Measurements from ENCODE around the gene UNC45A. TPM values are rescaled to one million over a fixed set of nuclear protein-coding genes. Genes with fewer than 3 reads are reported as not detected.

The UNC45A gene
- polyA plus RNA-seq, 4 donors = 44.9 to 75.4 (median 63.6) TPM

DNA sequence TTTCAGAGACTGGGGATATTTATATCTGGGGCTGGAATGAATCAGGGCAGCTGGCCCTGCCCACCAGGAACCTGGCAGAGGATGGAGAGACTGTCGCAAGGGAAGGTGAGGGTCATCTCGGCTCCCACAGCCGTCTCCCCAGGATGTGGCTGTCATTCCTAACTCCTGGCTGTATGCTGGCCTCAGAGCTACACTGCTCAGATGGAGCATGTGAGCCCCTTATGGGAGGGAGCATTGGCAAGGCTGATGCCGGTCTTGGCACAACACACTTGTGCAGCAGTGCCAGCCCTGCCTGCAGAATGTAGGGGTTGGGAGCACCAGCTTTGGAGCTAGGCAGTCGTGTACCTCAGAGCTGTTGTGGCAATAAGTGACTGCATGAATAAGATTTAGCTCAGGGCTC lies 24.8 kb downstream of the UNC45A start:
- DNase-seq (ENCODE audit: low read depth in 4 of 4, low spot score in 3 of 4) = no peak

GRCh38 chr15:90960298-90961091 lies 25.4 kb downstream of the UNC45A start:
- DNase-seq (ENCODE audit: low read depth in 4 of 4, low spot score in 3 of 4) = no peak

DNA sequence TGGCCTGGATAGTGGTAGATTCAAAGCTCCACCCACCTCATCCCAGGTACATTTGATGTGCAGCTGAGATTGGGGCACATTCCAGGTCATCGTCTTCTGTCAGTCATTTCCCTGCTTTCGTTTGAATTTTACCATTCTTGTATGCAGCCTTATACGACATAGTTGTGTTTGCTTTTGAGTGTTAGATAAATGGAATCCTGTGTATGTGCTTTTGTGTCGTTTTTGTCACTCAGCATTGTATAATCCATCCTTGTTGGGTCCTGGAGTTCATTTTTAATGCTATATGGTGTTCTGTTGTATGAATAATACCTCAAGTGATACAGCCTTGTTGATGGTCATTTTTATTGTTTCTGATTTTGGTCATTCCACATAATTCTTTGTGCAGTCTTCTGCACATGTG lies 26.9 kb downstream of the UNC45A start:
- DNase-seq (ENCODE audit: low read depth in 4 of 4, low spot score in 3 of 4) = no peak

DNA sequence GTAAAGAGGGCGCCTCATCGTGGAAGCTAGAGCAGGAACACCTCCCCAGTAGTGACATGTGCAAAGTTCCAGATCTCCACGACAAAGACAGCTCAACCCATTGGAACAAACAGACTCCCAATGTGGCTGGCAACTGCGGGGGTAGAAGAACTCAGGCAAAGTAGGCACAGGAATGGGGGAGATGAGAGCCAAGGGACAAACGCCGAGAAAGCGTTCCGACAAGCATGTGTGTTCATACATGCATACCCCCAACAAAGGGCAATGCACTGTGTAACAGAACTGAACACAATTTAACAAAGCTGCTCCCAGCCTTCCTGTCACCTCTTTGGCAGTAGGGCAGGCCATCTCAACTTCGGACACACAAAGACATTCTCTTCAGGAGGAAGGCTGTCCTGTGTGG lies 31.2 kb downstream of the UNC45A start:
- no peak for DNase-seq (ENCODE audit: low read depth in 4 of 4, low spot score in 3 of 4)

DNA sequence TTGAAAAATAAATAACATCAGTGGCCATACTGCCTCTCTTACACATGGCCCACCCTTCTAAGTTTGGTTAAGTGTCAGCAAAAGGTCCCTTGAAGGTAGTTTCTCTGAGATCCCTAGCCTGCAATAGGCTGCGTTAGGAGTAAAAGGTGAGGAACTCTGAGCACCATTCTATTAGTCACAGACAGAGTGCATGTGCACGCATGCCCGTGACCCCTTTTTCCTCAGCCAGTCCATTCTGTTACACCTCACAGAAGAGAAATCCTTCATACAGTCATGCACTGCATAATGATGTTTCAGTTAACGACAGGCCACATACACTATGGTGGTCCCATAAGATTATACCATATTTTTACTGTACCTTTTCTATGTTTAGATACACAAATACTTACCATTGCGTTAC lies 32.1 kb downstream of the UNC45A start:
- DNase-seq (ENCODE audit: low read depth in 4 of 4, low spot score in 3 of 4) = no peak

GRCh38 chr15:90968434-90968833 lies 33.3 kb downstream of the UNC45A start:
- DNase-seq (ENCODE audit: low read depth in 4 of 4, low spot score in 3 of 4) = no peak

- no peak for DNase-seq (ENCODE audit: low read depth in 4 of 4, low spot score in 3 of 4)
Observed at GRCh38 chr15:90970274-90970673, 35.2 kb downstream of the UNC45A start.

GRCh38 chr15:90972133-90972532 lies 37.0 kb downstream of the UNC45A start:
- no peak for DNase-seq (ENCODE audit: low read depth in 4 of 4, low spot score in 3 of 4)

DNA sequence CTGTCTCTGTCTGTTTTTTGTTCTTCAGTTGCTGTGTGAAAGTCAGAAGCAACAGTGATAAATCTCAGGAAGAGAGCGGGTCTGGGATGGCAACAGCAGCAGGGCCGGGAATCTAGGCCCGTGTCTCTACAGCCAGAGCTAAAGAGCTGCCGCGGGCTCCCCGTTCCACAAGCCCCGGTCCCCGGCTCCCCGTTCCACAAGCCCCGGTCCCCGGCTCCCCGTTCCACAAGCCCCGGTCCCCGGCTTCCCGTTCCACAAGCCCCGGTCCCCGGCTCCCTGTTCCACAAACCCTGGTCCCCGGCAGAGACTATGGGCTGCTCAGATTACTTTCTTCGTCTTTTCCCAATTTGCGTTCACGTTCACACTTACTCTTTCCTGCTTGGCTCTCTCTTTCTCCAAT lies 39.1 kb downstream of the UNC45A start:
- no peak for DNase-seq (ENCODE audit: low read depth in 4 of 4, low spot score in 3 of 4)

DNA sequence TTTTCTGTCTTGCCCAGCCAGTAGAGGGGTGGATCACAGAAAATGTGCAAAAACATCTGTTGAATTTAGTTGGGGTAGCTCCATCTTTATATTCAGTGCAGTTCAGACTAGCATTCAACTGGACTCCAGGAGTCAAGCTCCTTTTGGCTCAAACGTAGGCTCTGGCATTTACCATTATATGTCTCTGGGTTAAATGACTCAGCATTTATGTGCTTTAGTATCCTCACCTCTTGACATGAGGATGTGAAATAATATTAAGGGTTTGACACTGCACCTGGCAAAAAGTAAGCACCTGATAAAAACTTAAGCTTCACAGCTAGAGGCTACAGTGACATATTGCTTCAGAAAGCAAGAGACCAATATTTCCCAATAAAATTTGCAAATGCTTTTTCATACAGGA lies 44.5 kb downstream of the UNC45A start:
- no peak for DNase-seq (ENCODE audit: low read depth in 4 of 4, low spot score in 3 of 4)

- no peak for DNase-seq (ENCODE audit: low read depth in 4 of 4, low spot score in 3 of 4)
Observed at GRCh38 chr15:90981681-90982080, 46.6 kb downstream of the UNC45A start.

GRCh38 chr15:90982135-90982534 lies 47.0 kb downstream of the UNC45A start:
- no peak for DNase-seq (ENCODE audit: low read depth in 4 of 4, low spot score in 3 of 4)

GRCh38 chr15:90986790-90987507 lies 51.9 kb downstream of the UNC45A start:
- DNase-seq (ENCODE audit: low read depth in 4 of 4, low spot score in 3 of 4) = no peak

GRCh38 chr15:90987561-90988141 lies 52.6 kb downstream of the UNC45A start:
- no peak for DNase-seq (ENCODE audit: low read depth in 4 of 4, low spot score in 3 of 4)

GRCh38 chr15:90988296-90988695 lies 53.2 kb downstream of the UNC45A start:
- no peak for DNase-seq (ENCODE audit: low read depth in 4 of 4, low spot score in 3 of 4)

GRCh38 chr15:90989040-90989768 lies 54.1 kb downstream of the UNC45A start:
- DNase-seq (ENCODE audit: low read depth in 4 of 4, low spot score in 3 of 4) = no peak

DNA sequence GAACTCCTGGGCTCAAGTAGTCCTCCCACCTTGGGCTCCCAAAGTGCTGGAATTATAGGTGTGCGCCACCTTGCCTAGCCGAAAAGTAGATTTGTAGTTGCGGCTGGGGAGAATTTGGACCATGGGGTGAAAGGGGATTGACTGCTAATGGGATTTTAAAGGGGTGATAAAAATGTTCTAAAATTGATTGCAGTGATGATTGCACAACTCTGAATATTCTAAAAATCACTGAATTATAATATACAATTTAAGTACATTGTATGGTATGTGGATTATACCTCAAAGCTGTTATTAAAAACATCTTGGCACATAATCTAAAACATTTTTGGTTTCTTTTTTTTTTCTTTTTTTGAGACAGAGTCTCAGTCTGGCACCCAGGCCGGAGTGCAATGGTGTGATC lies 55.4 kb downstream of the UNC45A start:
- DNase-seq (ENCODE audit: low read depth in 4 of 4, low spot score in 3 of 4) = no peak

DNA sequence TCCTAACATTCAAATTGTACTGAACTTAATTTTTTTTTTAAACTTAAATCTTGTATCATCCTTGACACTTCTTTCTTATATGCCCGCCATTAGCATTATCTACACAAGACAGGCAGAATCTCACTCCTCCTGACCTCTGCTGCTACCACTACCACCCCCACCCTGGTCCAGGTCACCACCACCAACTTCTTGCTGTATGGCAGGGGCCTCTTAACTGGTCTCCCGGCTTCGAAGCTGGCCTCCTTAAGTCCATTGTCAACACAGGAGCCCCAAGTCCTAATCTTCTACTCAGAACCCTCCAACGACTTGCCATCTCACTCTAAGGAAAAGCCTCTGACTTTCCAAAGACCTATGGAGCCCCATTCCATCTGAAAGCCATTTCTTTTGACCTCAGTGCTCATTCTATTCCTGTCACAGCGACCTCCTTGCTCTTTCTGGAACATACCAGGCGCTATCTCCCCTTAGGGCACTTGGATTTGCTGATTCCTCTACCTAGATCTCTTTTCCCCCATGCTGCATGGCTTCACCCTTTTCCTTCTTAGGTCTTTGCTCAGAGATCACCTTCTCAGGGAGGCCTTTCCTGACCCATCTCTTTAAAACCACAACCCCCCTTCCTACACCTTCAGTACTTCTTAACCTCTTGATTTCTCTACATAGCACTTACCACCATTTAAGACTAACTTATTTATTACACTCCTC lies 56.7 kb downstream of the UNC45A start:
- DNase-seq (ENCODE audit: low read depth in 4 of 4, low spot score in 3 of 4) = no peak

GRCh38 chr15:90994059-90994416 lies 59.0 kb downstream of the UNC45A start:
- DNase-seq (ENCODE audit: low read depth in 4 of 4, low spot score in 3 of 4) = no peak

DNA sequence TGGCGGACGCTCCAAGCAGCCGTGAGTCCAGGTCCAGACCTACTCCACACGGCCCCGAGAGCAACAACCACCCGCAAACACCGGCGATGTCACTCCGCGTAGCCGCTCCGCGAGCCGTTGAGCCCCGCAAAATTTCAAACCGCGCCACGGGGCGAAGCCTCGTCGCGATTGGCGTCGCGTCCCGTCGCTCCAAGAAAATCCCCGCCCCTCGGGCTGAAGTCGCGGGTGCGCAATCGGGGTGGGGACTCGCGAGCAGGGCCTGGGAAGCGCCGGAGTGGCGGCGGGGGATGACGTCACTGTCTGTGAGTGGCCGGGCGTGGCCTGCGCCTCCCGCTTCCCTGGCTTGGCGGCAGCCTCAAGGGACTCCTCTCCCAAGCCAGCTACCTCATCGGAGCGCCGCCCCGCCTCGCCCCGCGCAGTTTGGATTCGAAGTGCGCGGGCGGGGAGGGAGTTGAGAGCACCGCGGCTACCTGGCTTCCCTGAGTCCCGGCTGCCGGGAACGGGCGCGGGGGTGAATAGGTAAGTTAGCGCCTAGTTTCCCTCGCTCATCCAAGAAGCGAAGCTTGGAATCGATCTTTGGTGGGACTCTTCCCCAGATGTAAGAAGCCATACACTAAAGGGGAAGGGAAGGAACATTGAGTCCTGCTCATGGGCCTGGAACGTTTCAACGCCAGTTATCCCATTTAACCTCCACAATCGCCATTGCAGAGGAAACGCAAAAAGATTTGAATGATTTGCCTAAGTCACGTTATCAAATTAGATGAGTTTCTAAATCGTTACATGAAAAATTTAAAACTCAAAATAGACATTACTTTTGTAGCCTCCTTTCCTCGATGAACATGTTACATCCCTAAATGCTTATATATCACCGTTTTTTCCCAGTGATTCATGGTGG lies 59.6 kb downstream of the UNC45A start, which contains the start of gene PRC1:
TSS of gene PRC1 (minus strand) at position 119 of the 895 bp plus-strand sequence. CDS start at position 1, 118 bp downstream.
- DNase-seq (ENCODE audit: low read depth in 4 of 4, low spot score in 3 of 4) = peak; percentile 87 to 93 (median 92)

Measured in left renal pelvis (tissue), 4 donors.